ENCODE data around the gene HBA2. TPM values are rescaled to one million over a fixed set of nuclear protein-coding genes. Genes with fewer than 3 reads are reported as not detected.

The HBA2 gene
- total and polyA plus RNA-seq, 2 of the 4 experiments (the other 2 are of a cell fraction), result not detected

GRCh38 chr16:132120-132519, 40.6 kb upstream of the HBA2 start:
- H3K4me3 ChIP-seq (ENCODE audit: insufficient read depth, low read depth, low read length), result no peak overlapping the region
- CTCF ChIA-PET, result interaction anchor here (0.6 kb wide), 1 partner anchor 18 kb away, joined by 3 read pairs; no protein-coding TSS in a partner anchor
- no peaks in the 10 kb centered on the region for H3K27me3 ChIP-seq (ENCODE audit: control insufficient read depth, insufficient read depth, low read length)
- peaks cover 36 to 70% of the 10 kb centered on the region in 2 experiments for H3K79me1 ChIP-seq (ENCODE audit: low read depth in 1 of 2, low read length in 2 of 2)
- H2BK5ac ChIP-seq (ENCODE audit: low read depth, low read length, poor library complexity, severe bottlenecking), result no peak overlapping the region
- H3K4ac ChIP-seq (ENCODE audit: low read depth, low read length), result no peak overlapping the region
- peaks cover 23% of the 10 kb centered on the region for H4K20me1 ChIP-seq (ENCODE audit: insufficient read depth, low read length)
- H3K9ac ChIP-seq (ENCODE audit: low read depth, low read length), result no peak overlapping the region
- no peak overlapping the region for H2AK9ac ChIP-seq (replicated peaks; ENCODE audit: low read depth, low read length, poor library complexity)
- H3K14ac ChIP-seq (replicated peaks; ENCODE audit: low read depth, low read length), result no peak overlapping the region
- H4K91ac ChIP-seq (ENCODE audit: insufficient read depth, low read depth, low read length), result no peak overlapping the region
- no peak for ATAC-seq (ENCODE audit: low read depth)
- no peak overlapping the region for H3K4me2 ChIP-seq (ENCODE audit: low read depth, low read length)
- H3K4me1 ChIP-seq (ENCODE audit: control insufficient read depth, insufficient read depth, low read length), result peaks cover under 1% of the 10 kb centered on the region; the same call in 1 of the 2 replicates
- no peak overlapping the region for H2BK20ac ChIP-seq (ENCODE audit: low read depth, low read length)
- no peak overlapping the region for H2AFZ ChIP-seq (replicated peaks; ENCODE audit: low read length, poor library complexity)
- no peak overlapping the region for H3K23ac ChIP-seq (ENCODE audit: low read depth, low read length)
- DNase-seq, result no peak
- dilution Hi-C loops (cut with HindIII; ENCODE audit: low sequenced_read_pairs, unreplicated experiment), result no loop called here
- H3K18ac ChIP-seq (ENCODE audit: low read depth, low read length), result no peak overlapping the region
- H3K9me3 ChIP-seq (ENCODE audit: control insufficient read depth, insufficient read depth, low read length), result no peaks in the 10 kb centered on the region
- H3K27ac ChIP-seq (ENCODE audit: insufficient read depth, low read length), result no peak overlapping the region
- H3K36me3 ChIP-seq (ENCODE audit: control insufficient read depth, insufficient read depth, low read length), result no peaks in the 10 kb centered on the region
- H4K8ac ChIP-seq (ENCODE audit: low read depth in 2 of 2, low read length in 2 of 2), result no peak overlapping the region
- TF ChIP-seq POLR2A (IDR thresholded peaks at IDR 0.05; ENCODE audit: low read depth, low read length), result no peak
- no peak for TF ChIP-seq CTCF (conservative IDR thresholded peaks at IDR 0.05; ENCODE audit: low read depth, low read length)
- no peak for TF ChIP-seq BHLHE40 (IDR thresholded peaks at IDR 0.05; ENCODE audit: low read depth, low read length)
- no peak for TF ChIP-seq FOS (IDR thresholded peaks at IDR 0.05; ENCODE audit: low read depth, low read length)
- TF ChIP-seq ELK1 (IDR thresholded peaks at IDR 0.05; ENCODE audit: borderline replicate concordance, low read depth, low read length), result no peak
- TF ChIP-seq MAZ (IDR thresholded peaks at IDR 0.05; ENCODE audit: borderline replicate concordance, low read depth, low read length), result no peak
- TF ChIP-seq NFE2L2 (IDR thresholded peaks at IDR 0.05; ENCODE audit: low read depth, low read length), result no peak
- no peak for TF ChIP-seq RFX5 (IDR thresholded peaks at IDR 0.05; ENCODE audit: low read depth, low read length)
- no peak for TF ChIP-seq MAFK (IDR thresholded peaks at IDR 0.05; ENCODE audit: low read depth, low read length)
- TF ChIP-seq CHD1 (IDR thresholded peaks at IDR 0.05; ENCODE audit: low read depth, low read length), result no peak
- peaks cover under 1% of the 10 kb centered on the region; the same call in 1 of the 2 replicates for H3K9me1 ChIP-seq (ENCODE audit: insufficient read depth, low read length)
- in situ Hi-C loops (cut with MboI; ENCODE audit: low sequenced_read_pairs), result no loop called here
- no peak overlapping the region for H3K56ac ChIP-seq (ENCODE audit: extremely low read depth, insufficient read depth, low read length)
- H2AK5ac ChIP-seq (ENCODE audit: low read depth, low read length), result no peak overlapping the region
- WGBS, 2 experiments (ENCODE audit: extremely low coverage in 2 of 2, insufficient read length in 1 of 2), result 88% methylated on average over 3 of the region's 7 CpGs; no CpG with 5 or more reads in 1 of the 2 experiments
- POLR2A ChIA-PET (ENCODE audit: unreplicated experiment), result no interaction called here
- intact Hi-C loops (cut with micrococcal nuclease), result no loop called here
- no peak overlapping the region for H2BK120ac ChIP-seq (ENCODE audit: low read depth, low read length)
- no TSS peak for BruUV-seq (replicated peaks)
- no peak overlapping the region for H4K5ac ChIP-seq (ENCODE audit: low read depth, low read length)
- H2BK15ac ChIP-seq (ENCODE audit: low read depth, low read length), result no peak overlapping the region
